GM19023 (cell line): ENCODE data around the gene ZNF593.

Experiments used
- ATAC-seq: cut with Tn5 transposase; IDR thresholded peaks from one replicate; pipeline ENCODE4 v1.9.1; 2021; ENCODE audit warnings: mild to moderate bottlenecking, moderate library complexity; ENCODE audit not compliant: unreplicated experiment

The ZNF593 gene

GRCh38 chr1:26200413-26200812 is 30.7 kb downstream of the ZNF593 start:
- no peak for ATAC-seq

- no peak for ATAC-seq
These were observed 34.1 kb downstream of the ZNF593 start for GRCh38 chr1:26203642-26204318.

- no peak for ATAC-seq
These were observed 40.6 kb downstream of the ZNF593 start for GRCh38 chr1:26210147-26210870.

- no peak for ATAC-seq
These were observed 43.0 kb downstream of the ZNF593 start for GRCh38 chr1:26212726-26213125.

- ATAC-seq = no peak
These were observed 43.7 kb downstream of the ZNF593 start for GRCh38 chr1:26213335-26213905.

- no peak for ATAC-seq
These were observed 45.5 kb downstream of the ZNF593 start for GRCh38 chr1:26215246-26215645.

- no peak for ATAC-seq
These were observed 49.3 kb downstream of the ZNF593 start for GRCh38 chr1:26218906-26219494.
